Measurements from ENCODE around the gene HOXB6.

DNA sequence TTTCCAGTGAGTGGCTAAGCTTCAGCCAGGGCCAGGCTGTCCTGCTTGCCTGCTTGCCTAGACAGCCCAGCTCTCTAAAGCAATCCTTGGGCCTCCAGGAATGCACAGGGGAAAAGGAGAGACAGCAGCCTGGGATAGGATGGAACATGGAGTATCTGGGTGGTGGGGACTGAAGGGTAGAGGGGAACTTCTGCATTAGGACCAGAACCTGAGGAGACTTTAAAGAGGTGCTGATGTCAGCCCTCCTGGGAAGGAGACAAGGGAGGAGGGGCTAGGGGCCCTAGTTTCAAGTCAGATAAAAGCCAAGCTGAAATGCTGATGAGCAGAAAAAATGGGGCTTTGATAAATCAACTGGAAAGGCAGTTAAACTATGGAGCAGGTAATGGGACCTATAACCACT is 4.2 kb upstream of the HOXB6 start:
- TF ChIP-seq CTCF (IDR thresholded peaks at IDR 0.05) = no peak
- TF ChIP-seq POLR2A (IDR thresholded peaks at IDR 0.05) = no peak
- TF ChIP-seq EP300 (IDR thresholded peaks at IDR 0.05) = no peak

Data from upper lobe of left lung (tissue), 4 donors.